ENCODE data around the gene ZFAND2B. TPM values are rescaled to one million over a fixed set of nuclear protein-coding genes. Genes with fewer than 3 reads are reported as not detected.

ZFAND2B gene
- total RNA-seq, 1 experiment from 2014 or later, result 16.4 TPM

- Histone ChIP-seq H3K9ac (ENCODE audit: extremely low read depth, insufficient read length, low read length) (peak overlapping the region; percentile 3), H2BK5ac (ENCODE audit: insufficient read length, low read length) (no peak overlapping the region), H3K14ac (ENCODE audit: insufficient read depth, low read length) (no peak overlapping the region), H3K18ac (ENCODE audit: insufficient read length, low read depth, low read length) (no peak overlapping the region), H3K4me1 (ENCODE audit: insufficient read depth, low read length) (no peaks in the 10 kb centered on the region), H4K8ac (replicated peaks; ENCODE audit: insufficient read length, low read depth, low read length) (no peak overlapping the region), H2BK15ac (ENCODE audit: low read depth, low read length) (no peak overlapping the region), H3K4me2 (ENCODE audit: insufficient read depth, insufficient read length, low read length) (peak overlapping the region; percentile 67), H2AFZ (ENCODE audit: low read length) (no peak overlapping the region), H2BK120ac (ENCODE audit: low read depth, low read length, poor library complexity, severe bottlenecking) (no peak overlapping the region), H3K9me3 (ENCODE audit: control insufficient read depth, low read depth, low read length) (no peaks in the 10 kb centered on the region), H4K20me1 (ENCODE audit: control insufficient read depth, insufficient read depth, insufficient read length) (no peaks in the 10 kb centered on the region), H2BK12ac (ENCODE audit: insufficient read length, low read depth, low read length) (no peak overlapping the region), H3K79me2 (ENCODE audit: insufficient read depth, low read length) (no peaks in the 10 kb centered on the region), H3K23ac (ENCODE audit: insufficient read length, low read depth, low read length) (no peak overlapping the region), H3K23me2 (ENCODE audit: insufficient read length, low read depth, low read length, poor library complexity, severe bottlenecking) (peaks cover 4% of the 10 kb centered on the region), H3K4ac (ENCODE audit: low read depth, low read length) (no peak overlapping the region), H2BK20ac (ENCODE audit: low read depth, low read length, poor library complexity, severe bottlenecking) (no peak overlapping the region), H4K5ac (ENCODE audit: insufficient read length, low read depth, low read length) (no peak overlapping the region), H3K79me1 (ENCODE audit: insufficient read depth, low read depth, low read length, poor library complexity, severe bottlenecking) (no peaks in the 10 kb centered on the region), H3K56ac (ENCODE audit: insufficient read length, low read depth, low read length) (no peak overlapping the region), H3K27ac (ENCODE audit: insufficient read length, low read depth, low read length) (no peak overlapping the region), H2AK5ac (ENCODE audit: insufficient read length, low read length) (no peak overlapping the region), H3T11ph (ENCODE audit: low read length) (no peak overlapping the region), H4K91ac (ENCODE audit: insufficient read length, low read depth, low read length) (no peak overlapping the region), H3K27me3 (ENCODE audit: insufficient read depth, low read length) (no peaks in the 10 kb centered on the region)
- no CpG with 5 or more reads among the region's 22 CpGs for WGBS (ENCODE audit: extremely low coverage, insufficient read length, low lambda C conversion rate)
- H3K9me3 Mint-ChIP-seq, result peaks cover 3% of the 10 kb centered on the region in 2 experiments; a peak in 3 of 5 replicates
- peak overlapping the region in 2 of 3 experiments; percentile 1 to 63; a peak in 3 of 7 replicates for H3K27ac Mint-ChIP-seq
- H3K27me3 Mint-ChIP-seq (ENCODE audit: low read depth), result peaks cover 10% of the 10 kb centered on the region
- H3K36me3 Mint-ChIP-seq (ENCODE audit: insufficient read depth in 1 of 3, low read depth in 3 of 3), result peaks cover 7 to 46% (median 37%) of the 10 kb centered on the region in 3 experiments
- TF ChIP-seq CTCF (conservative IDR thresholded peaks at IDR 0.05), result no peak
- peak overlapping the region; percentile 83 to 88 for H3K4me3 Mint-ChIP-seq
- DNase-seq, result no peak
- H3K4me1 Mint-ChIP-seq, result peaks cover 8 to 13% of the 10 kb centered on the region in 2 experiments
These were observed 727 bp downstream of the ZFAND2B start for GRCh38 chr2:219207134-219207883.
